ENCODE measurements around the gene ZBP1. TPM values are rescaled to one million over a fixed set of nuclear protein-coding genes. Genes with fewer than 3 reads are reported as not detected.
A peak's percentile ranks its signal among the peaks of the same experiment; 100 is the strongest.

ZBP1 gene
- polyA plus RNA-seq, 1 of the 3 experiments (the other 2 are of a cell fraction), result not detected

DNA sequence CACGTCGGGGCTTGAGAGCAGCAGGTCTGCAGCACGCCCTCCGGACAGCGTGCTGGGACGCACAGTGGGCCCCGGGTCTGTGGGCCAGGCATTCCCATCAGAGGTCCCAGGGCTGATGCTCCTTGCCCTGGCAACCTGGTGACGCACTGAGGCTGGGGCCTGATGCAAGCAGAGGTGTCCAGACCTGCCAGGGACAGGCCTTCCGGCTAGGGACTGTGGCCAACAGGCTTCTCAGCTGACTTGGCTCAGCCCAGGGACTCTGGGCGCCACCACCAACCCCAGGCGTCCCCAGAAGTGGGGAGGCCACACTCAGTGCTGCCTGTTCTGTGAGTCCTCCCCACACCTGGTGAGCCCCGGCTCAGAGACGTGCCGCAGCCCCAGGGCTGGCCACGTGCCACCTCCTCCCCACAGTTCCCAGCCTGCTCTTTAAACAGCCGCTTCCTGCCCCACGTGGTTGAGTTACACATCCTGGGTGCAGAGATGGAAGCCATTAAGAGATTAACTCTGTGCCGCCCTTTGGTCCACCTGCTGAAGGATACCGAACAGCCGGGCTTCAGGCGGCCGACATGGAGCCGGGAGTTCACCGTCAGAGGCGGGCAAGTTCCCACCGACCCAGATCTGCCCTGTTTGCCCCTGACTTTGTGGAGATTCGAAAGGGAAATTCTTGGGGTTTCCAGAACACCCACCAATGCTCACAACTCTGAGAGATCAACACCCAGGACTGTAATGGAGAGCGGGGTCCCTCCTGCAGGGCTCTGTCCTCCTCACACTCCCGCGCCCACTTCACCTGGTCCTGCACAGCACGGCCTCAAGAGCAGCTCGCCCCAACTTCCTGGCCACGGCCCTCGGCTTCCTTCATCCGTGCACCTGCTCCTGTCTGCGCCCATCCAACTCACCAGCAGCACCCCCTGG, 37.6 kb upstream of the ZBP1 start:
- 96% methylated on average over 10 of the region's 36 CpGs for WGBS (ENCODE audit: low lambda C conversion rate)
- Histone ChIP-seq H4K20me1 (ENCODE audit: insufficient read depth) (peaks cover 39% of the 10 kb centered on the region), H3K9me3 (no peaks in the 10 kb centered on the region), H3K9me2 (no peaks in the 10 kb centered on the region), H3K9ac (no peak overlapping the region), H3K4me2 (no peak overlapping the region), H3K79me2 (ENCODE audit: insufficient read depth) (peaks cover 18% of the 10 kb centered on the region), H3K27ac (ENCODE audit: low read depth in 2 of 2, low read length in 1 of 2) (peak overlapping the region in 1 of 2 experiments; percentile 47; a peak in 1 of 4 replicates), H3K4me1 (ENCODE audit: control insufficient read depth in 1 of 2, insufficient read depth in 2 of 2, low read depth in 1 of 2, low read length in 1 of 2) (peaks cover 0 to 36% of the 10 kb centered on the region in 2 experiments; a peak in 1 of 4 replicates), H3K27me3 (ENCODE audit: insufficient read depth) (no peaks in the 10 kb centered on the region), H2AFZ (ENCODE audit: low read depth) (no peak overlapping the region), H3F3A (replicated peaks; ENCODE audit: insufficient read depth) (no peaks in the 10 kb centered on the region), H3K4me3 (ENCODE audit: low read depth in 2 of 2, low read length in 1 of 2) (no peak overlapping the region), H3K36me3 (replicated peaks in 1 of 2; ENCODE audit: control insufficient read depth in 1 of 2, insufficient read depth in 2 of 2, low read length in 1 of 2) (peaks cover 0 to 43% of the 10 kb centered on the region in 2 experiments)
- peak; percentile 24 for DNase-seq
- ChIA-PET POLR2A (no interaction called here), CTCF (interaction anchor here (1.4 kb wide), 1 partner anchor 522 kb away, joined by 4 read pairs; no protein-coding TSS in a partner anchor)
- TF ChIP-seq FOXJ3 (CRISPR knock-in tag; IDR thresholded peaks at IDR 0.05) (no peak), NFIC (IDR thresholded peaks at IDR 0.05; ENCODE audit: borderline replicate concordance) (no peak), RAD21 (IDR thresholded peaks at IDR 0.05; ENCODE audit: low read length) (no peak), TAF1 (IDR thresholded peaks at IDR 0.05; ENCODE audit: borderline replicate concordance, low read depth, low read length) (no peak), SIN3A (IDR thresholded peaks at IDR 0.05; ENCODE audit: borderline replicate concordance, low read depth, low read length) (no peak), MXI1 (IDR thresholded peaks at IDR 0.05; ENCODE audit: low read depth, low read length) (no peak), PBX3 (IDR thresholded peaks at IDR 0.05) (no peak), FOSL2 (IDR thresholded peaks at IDR 0.05; ENCODE audit: borderline replicate concordance, low read depth) (no peak), MEF2A (IDR thresholded peaks at IDR 0.05; ENCODE audit: borderline replicate concordance, low read depth) (no peak), FOXM1 (IDR thresholded peaks at IDR 0.05; ENCODE audit: low read depth) (no peak), GATA2 (CRISPR knock-in tag; IDR thresholded peaks at IDR 0.05) (no peak), CHD2 (IDR thresholded peaks at IDR 0.05; ENCODE audit: low read length, partially characterized antibody) (no peak), TCF12 (IDR thresholded peaks at IDR 0.05) (no peak), RFX5 (IDR thresholded peaks at IDR 0.05; ENCODE audit: low read length) (no peak)
- TF ChIP-seq, protein P1, sequence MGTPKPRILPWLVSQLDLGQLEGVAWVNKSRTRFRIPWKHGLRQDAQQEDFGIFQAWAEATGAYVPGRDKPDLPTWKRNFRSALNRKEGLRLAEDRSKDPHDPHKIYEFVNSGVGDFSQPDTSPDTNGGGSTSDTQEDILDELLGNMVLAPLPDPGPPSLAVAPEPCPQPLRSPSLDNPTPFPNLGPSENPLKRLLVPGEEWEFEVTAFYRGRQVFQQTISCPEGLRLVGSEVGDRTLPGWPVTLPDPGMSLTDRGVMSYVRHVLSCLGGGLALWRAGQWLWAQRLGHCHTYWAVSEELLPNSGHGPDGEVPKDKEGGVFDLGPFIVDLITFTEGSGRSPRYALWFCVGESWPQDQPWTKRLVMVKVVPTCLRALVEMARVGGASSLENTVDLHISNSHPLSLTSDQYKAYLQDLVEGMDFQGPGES (IDR thresholded peaks at IDR 0.05; ENCODE audit: low read depth, low read length), result no peak
- TF ChIP-seq, protein P2, sequence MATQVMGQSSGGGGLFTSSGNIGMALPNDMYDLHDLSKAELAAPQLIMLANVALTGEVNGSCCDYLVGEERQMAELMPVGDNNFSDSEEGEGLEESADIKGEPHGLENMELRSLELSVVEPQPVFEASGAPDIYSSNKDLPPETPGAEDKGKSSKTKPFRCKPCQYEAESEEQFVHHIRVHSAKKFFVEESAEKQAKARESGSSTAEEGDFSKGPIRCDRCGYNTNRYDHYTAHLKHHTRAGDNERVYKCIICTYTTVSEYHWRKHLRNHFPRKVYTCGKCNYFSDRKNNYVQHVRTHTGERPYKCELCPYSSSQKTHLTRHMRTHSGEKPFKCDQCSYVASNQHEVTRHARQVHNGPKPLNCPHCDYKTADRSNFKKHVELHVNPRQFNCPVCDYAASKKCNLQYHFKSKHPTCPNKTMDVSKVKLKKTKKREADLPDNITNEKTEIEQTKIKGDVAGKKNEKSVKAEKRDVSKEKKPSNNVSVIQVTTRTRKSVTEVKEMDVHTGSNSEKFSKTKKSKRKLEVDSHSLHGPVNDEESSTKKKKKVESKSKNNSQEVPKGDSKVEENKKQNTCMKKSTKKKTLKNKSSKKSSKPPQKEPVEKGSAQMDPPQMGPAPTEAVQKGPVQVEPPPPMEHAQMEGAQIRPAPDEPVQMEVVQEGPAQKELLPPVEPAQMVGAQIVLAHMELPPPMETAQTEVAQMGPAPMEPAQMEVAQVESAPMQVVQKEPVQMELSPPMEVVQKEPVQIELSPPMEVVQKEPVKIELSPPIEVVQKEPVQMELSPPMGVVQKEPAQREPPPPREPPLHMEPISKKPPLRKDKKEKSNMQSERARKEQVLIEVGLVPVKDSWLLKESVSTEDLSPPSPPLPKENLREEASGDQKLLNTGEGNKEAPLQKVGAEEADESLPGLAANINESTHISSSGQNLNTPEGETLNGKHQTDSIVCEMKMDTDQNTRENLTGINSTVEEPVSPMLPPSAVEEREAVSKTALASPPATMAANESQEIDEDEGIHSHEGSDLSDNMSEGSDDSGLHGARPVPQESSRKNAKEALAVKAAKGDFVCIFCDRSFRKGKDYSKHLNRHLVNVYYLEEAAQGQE (IDR thresholded peaks at IDR 0.05; ENCODE audit: low read depth, low read length), result no peak
- TF ChIP-seq, protein P3, sequence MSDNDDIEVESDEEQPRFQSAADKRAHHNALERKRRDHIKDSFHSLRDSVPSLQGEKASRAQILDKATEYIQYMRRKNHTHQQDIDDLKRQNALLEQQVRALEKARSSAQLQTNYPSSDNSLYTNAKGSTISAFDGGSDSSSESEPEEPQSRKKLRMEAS (IDR thresholded peaks at IDR 0.05; ENCODE audit: low read depth), result no peak
- TF ChIP-seq, protein P4, sequence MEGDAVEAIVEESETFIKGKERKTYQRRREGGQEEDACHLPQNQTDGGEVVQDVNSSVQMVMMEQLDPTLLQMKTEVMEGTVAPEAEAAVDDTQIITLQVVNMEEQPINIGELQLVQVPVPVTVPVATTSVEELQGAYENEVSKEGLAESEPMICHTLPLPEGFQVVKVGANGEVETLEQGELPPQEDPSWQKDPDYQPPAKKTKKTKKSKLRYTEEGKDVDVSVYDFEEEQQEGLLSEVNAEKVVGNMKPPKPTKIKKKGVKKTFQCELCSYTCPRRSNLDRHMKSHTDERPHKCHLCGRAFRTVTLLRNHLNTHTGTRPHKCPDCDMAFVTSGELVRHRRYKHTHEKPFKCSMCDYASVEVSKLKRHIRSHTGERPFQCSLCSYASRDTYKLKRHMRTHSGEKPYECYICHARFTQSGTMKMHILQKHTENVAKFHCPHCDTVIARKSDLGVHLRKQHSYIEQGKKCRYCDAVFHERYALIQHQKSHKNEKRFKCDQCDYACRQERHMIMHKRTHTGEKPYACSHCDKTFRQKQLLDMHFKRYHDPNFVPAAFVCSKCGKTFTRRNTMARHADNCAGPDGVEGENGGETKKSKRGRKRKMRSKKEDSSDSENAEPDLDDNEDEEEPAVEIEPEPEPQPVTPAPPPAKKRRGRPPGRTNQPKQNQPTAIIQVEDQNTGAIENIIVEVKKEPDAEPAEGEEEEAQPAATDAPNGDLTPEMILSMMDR (IDR thresholded peaks at IDR 0.05), result no peak
